IMR-90 (cell line): ENCODE measurements around the gene GDF10. TPM values are rescaled to one million over a fixed set of nuclear protein-coding genes. Genes with fewer than 3 reads are reported as not detected.

Experiments used
- ATAC-seq: fragments of 200-7000 bp; cut with Tn5 transposase; 2 replicates; pipeline ENCODE4 v1.9.1; 2020; ENCODE audit warnings: low read depth, mild to moderate bottlenecking, moderate library complexity
- BruUV-seq: library from RNA; stranded (reverse); fragments of 400-500 nt; replicated peaks from 2 replicates; lab custom pipeline; 2021; lab: Mats Ljungman, UMichigan
- CTCF ChIA-PET: fragments of 300-600 bp; formaldehyde crosslinking; extraction: SDS; loops from one replicate; lab custom pipeline; 2021; ENCODE audit warnings: antibody characterized with exemption; lab: Yijun Ruan, JAX
- POLR2A ChIA-PET: fragments of 300-600 bp; sonication (Branson Sonifier 250); formaldehyde crosslinking; loops from one replicate; lab custom pipeline; 2022; ENCODE audit warnings: antibody characterized with exemption; ENCODE audit not compliant: unreplicated experiment; lab: Charles Lee
- DNase-seq: peaks from one replicate; pipeline ENCODE4 v3.0.0; 2013
- H2AFZ ChIP-seq: replicated peaks from 2 replicates; pipeline ENCODE3; 2013; ENCODE audit warnings: low read length, mild to moderate bottlenecking; ENCODE audit not compliant: poor library complexity
- H2AK5ac ChIP-seq: 2 replicates; pipeline ENCODE4 v1.6.1; 2013; ENCODE audit warnings: low read depth, low read length, inconsistent platforms
- H2AK9ac ChIP-seq: replicated peaks from 2 replicates; pipeline ENCODE3; 2013; ENCODE audit warnings: mild to moderate bottlenecking, low read depth, low read length, moderate library complexity; ENCODE audit not compliant: poor library complexity
- H2BK120ac ChIP-seq: 2 replicates; pipeline ENCODE4 v1.6.1; 2013; ENCODE audit warnings: low read depth, low read length, inconsistent platforms
- H2BK15ac ChIP-seq: 3 replicates; pipeline ENCODE4 v1.6.1; 2013; ENCODE audit warnings: low read depth, low read length, inconsistent platforms
- H2BK20ac ChIP-seq: 2 replicates; pipeline ENCODE4 v1.6.1; 2013; ENCODE audit warnings: low read depth, mild to moderate bottlenecking, inconsistent platforms, low read length, moderate library complexity
- H2BK5ac ChIP-seq: 2 replicates; pipeline ENCODE4 v1.6.1; 2013; ENCODE audit warnings: mild to moderate bottlenecking, low read depth, low read length, inconsistent platforms; ENCODE audit not compliant: poor library complexity, severe bottlenecking
- H3K14ac ChIP-seq: replicated peaks from 2 replicates; pipeline ENCODE4 v1.6.1; 2013; ENCODE audit warnings: low read depth, low read length, inconsistent platforms
- H3K18ac ChIP-seq: 2 replicates; pipeline ENCODE4 v1.6.1; 2013; ENCODE audit warnings: low read depth, low read length, control low read depth
- H3K23ac ChIP-seq: 2 replicates; pipeline ENCODE4 v1.6.1; 2013; ENCODE audit warnings: low read depth, low read length, inconsistent platforms
- H3K27ac ChIP-seq: 2 replicates; pipeline ENCODE4 v1.5.1; 2013; ENCODE audit warnings: mild to moderate bottlenecking, control low read depth, low read length; ENCODE audit not compliant: insufficient read depth
- H3K27me3 ChIP-seq: 2 replicates; pipeline ENCODE4 v1.6.1; 2013; ENCODE audit warnings: low read length; ENCODE audit not compliant: control insufficient read depth, insufficient read depth
- H3K36me3 ChIP-seq: 2 replicates; pipeline ENCODE4 v1.6.1; 2013; ENCODE audit warnings: low read length, mixed read lengths; ENCODE audit not compliant: control insufficient read depth, insufficient read depth
- H3K4ac ChIP-seq: 2 replicates; pipeline ENCODE4 v1.6.1; 2013; ENCODE audit warnings: low read depth, low read length, inconsistent platforms
- H3K4me1 ChIP-seq: 2 replicates; pipeline ENCODE4 v1.6.1; 2013; ENCODE audit warnings: low read length, mixed read lengths; ENCODE audit not compliant: control insufficient read depth, insufficient read depth
- H3K4me2 ChIP-seq: 2 replicates; pipeline ENCODE4 v1.6.1; 2013; ENCODE audit warnings: low read depth, mild to moderate bottlenecking, control low read depth, low read length, moderate library complexity
- H3K4me3 ChIP-seq: 2 replicates; pipeline ENCODE4 v1.5.1; 2013; ENCODE audit warnings: low read depth, mild to moderate bottlenecking, control low read depth, low read length, moderate library complexity; ENCODE audit not compliant: insufficient read depth
- H3K56ac ChIP-seq: 2 replicates; pipeline ENCODE4 v1.6.1; 2013; ENCODE audit warnings: low read length, inconsistent platforms; ENCODE audit not compliant: insufficient read depth; ENCODE audit errors: extremely low read depth
- H3K79me1 ChIP-seq, 2 experiments: 2 replicates each; pipeline ENCODE4 v1.6.1; 2013; ENCODE audit warnings: low read length in 2 of 2, inconsistent platforms in 1 of 2, low read depth in 1 of 2
- H3K9ac ChIP-seq: 2 replicates; pipeline ENCODE4 v1.6.1; 2013; ENCODE audit warnings: low read depth, low read length, control low read depth
- H3K9me1 ChIP-seq: 2 replicates; pipeline ENCODE4 v1.6.1; 2013; ENCODE audit warnings: low read length, inconsistent platforms; ENCODE audit not compliant: insufficient read depth
- H3K9me3 ChIP-seq: 2 replicates; pipeline ENCODE4 v1.6.1; 2013; ENCODE audit warnings: low read length; ENCODE audit not compliant: control insufficient read depth, insufficient read depth
- H4K20me1 ChIP-seq: 2 replicates; pipeline ENCODE4 v1.6.1; 2013; ENCODE audit warnings: low read length, inconsistent platforms; ENCODE audit not compliant: insufficient read depth
- H4K5ac ChIP-seq: 2 replicates; pipeline ENCODE4 v1.6.1; 2013; ENCODE audit warnings: mild to moderate bottlenecking, low read depth, low read length, control low read depth
- H4K8ac ChIP-seq, 2 experiments: 2 replicates each; pipeline ENCODE4 v1.6.1; 2013; ENCODE audit warnings: low read depth in 2 of 2, low read length in 2 of 2, control low read depth in 1 of 2, inconsistent platforms in 1 of 2
- H4K91ac ChIP-seq: 2 replicates; pipeline ENCODE4 v1.6.1; 2013; ENCODE audit warnings: low read depth, low read length, inconsistent platforms; ENCODE audit not compliant: insufficient read depth
- CEBPB ChIP-seq: IDR thresholded peaks from 2 replicates; pipeline ENCODE4 v1.6.1; 2012; ENCODE audit warnings: low read depth, low read length, improper control_type of control experiment
- FOS ChIP-seq: fragments of 150-350 bp; IDR thresholded peaks from 2 replicates; pipeline ENCODE4 v1.6.1; 2016; ENCODE audit warnings: low read depth, low read length
- POLR2A ChIP-seq: IDR thresholded peaks from 2 replicates; pipeline ENCODE4 v1.6.1; 2012; ENCODE audit warnings: mild to moderate bottlenecking, low read depth, low read length
- RFX5 ChIP-seq: IDR thresholded peaks from 2 replicates; pipeline ENCODE4 v1.8.0; 2012; ENCODE audit warnings: low read depth, mild to moderate bottlenecking, low read length, moderate library complexity
- WGBS, 2 experiments: methylation state at CpG; one replicate each; pipeline versions ENCODE4 v1.1.5 to v1.1.7; 2013; ENCODE audit warnings: missing lambda C conversion rate in 2 of 2; ENCODE audit not compliant: insufficient read length in 1 of 2; ENCODE audit errors: extremely low coverage in 2 of 2; 5-methylcytosine and 5-hydroxymethylcytosine counted together
- dilution Hi-C: fragments of 300-500 bp; cut with HindIII; formaldehyde crosslinking; loops from one replicate; pipeline ENCODE4 v1.14.3; 2018; ENCODE audit warnings: low sequenced_read_pairs; ENCODE audit not compliant: unreplicated experiment
- in situ Hi-C: fragments of 300-500 bp; cut with MboI; formaldehyde crosslinking; loops from 3 replicates; pipeline ENCODE4 v1.14.3; 2019; ENCODE audit warnings: low sequenced_read_pairs, inconsistent platforms, mixed read lengths
- intact Hi-C: fragments of 100-400 bp; cut with micrococcal nuclease; formaldehyde crosslinking; loops from 2 replicates; pipeline ENCODE4 v1.10.0; 2022
- polyA plus RNA-seq, 3 experiments: library from polyadenylated mRNA; depleted of rRNA; stranded (reverse); fragments of >200 nt; gene quantifications; 2 replicates each; pipeline ENCODE4 v1.2.3, GENCODE V29; 2012; ENCODE audit warnings: low replicate concordance in 1 of 3
- total RNA-seq: library from RNA; depleted of rRNA; stranded (reverse); fragments of >200 nt; gene quantifications from 2 replicates; pipeline ENCODE4 v1.2.3, GENCODE V29; 2012
- TF ChIP-seq, protein P1 (sequence below): fragments of 150-350 bp; IDR thresholded peaks from 2 replicates; pipeline ENCODE4 v1.6.1; 2017; ENCODE audit warnings: mild to moderate bottlenecking, antibody characterized with exemption, low read length, low read depth

The GDF10 gene
- total and polyA plus RNA-seq, 2 of the 4 experiments (the other 2 are of a cell fraction), result 0.34 TPM; not detected in 1

DNA sequence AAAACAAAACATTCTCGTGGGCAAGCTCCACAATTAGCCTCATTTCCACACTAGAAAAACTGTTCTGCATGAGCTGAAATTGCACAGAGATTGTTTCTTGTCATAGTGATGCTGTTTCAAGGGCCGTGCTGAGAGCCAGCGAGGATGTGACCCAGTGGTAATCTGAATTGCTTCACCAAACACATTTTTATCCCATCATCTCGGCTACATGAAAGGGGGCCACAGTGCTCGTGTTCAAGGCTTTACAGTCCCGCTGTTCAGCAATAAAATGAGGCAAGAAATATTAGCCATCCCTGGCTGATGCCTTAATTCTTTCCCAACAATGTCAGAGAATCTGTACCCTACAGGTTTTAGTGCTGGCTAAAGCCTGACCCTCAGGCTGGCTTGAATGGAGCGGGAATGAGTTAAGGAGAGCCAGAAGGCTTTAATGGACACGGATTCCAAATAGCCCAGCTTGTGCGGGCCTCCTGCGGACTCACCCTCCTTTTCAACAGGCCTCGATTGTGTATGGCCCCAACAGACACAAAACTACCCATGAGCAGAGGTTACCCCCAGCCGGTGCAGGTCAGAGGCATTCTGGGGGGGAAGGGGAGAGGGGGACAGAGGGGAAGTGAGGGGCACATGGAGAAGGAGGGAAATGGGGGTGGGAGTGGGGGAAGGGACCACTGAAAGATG lies 2.0 kb upstream of the GDF10 start:
- H3K23ac ChIP-seq, result no peak overlapping the region
- no peak overlapping the region for H2BK5ac ChIP-seq
- H3K27ac ChIP-seq, result no peak overlapping the region
- H4K5ac ChIP-seq, result no peak overlapping the region
- POLR2A ChIA-PET, result no interaction called here
- DNase-seq, result no peak
- H2AFZ ChIP-seq, result no peak overlapping the region
- ATAC-seq, result no peak
- no peaks in the 10 kb centered on the region; the same call in 1 of the 2 replicates for H3K4me1 ChIP-seq
- no peaks in the 10 kb centered on the region for H3K36me3 ChIP-seq
- no peak overlapping the region for H3K56ac ChIP-seq
- H3K9me3 ChIP-seq, result no peaks in the 10 kb centered on the region; the same call in 1 of the 2 replicates
- peaks cover 86% of the 10 kb centered on the region for H3K27me3 ChIP-seq
- H2BK15ac ChIP-seq, result no peak overlapping the region
- H3K14ac ChIP-seq, result no peak overlapping the region
- no peak overlapping the region for H3K4me3 ChIP-seq
- intact Hi-C loops, result no loop called here
- H3K4me2 ChIP-seq, result no peak overlapping the region
- H4K20me1 ChIP-seq, result no peaks in the 10 kb centered on the region
- H3K9me1 ChIP-seq, result no peaks in the 10 kb centered on the region; the same call in 1 of the 2 replicates
- H4K91ac ChIP-seq, result no peak overlapping the region
- CTCF ChIA-PET, result interaction anchor here (0.8 kb wide), 1 partner anchor 14 kb away, joined by 3 read pairs; no protein-coding TSS in a partner anchor
- in situ Hi-C loops, result no loop called here
- TF ChIP-seq, protein P1, sequence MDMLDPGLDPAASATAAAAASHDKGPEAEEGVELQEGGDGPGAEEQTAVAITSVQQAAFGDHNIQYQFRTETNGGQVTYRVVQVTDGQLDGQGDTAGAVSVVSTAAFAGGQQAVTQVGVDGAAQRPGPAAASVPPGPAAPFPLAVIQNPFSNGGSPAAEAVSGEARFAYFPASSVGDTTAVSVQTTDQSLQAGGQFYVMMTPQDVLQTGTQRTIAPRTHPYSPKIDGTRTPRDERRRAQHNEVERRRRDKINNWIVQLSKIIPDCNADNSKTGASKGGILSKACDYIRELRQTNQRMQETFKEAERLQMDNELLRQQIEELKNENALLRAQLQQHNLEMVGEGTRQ, result no peak
- TF ChIP-seq POLR2A (no peak), CEBPB (no peak), FOS (no peak), RFX5 (no peak)
- no peaks in the 10 kb centered on the region for H3K79me1 ChIP-seq
- dilution Hi-C loops, result no loop called here
- H2BK120ac ChIP-seq, result no peak overlapping the region
- WGBS, 2 experiments, result 83% methylated on average over 1 of the region's 12 CpGs; no CpG with 5 or more reads in 1 of the 2 experiments
- H3K18ac ChIP-seq, result no peak overlapping the region
- no peak overlapping the region for H3K9ac ChIP-seq
- H2BK20ac ChIP-seq, result no peak overlapping the region
- BruUV-seq, result no TSS peak
- H2AK5ac ChIP-seq, result no peak overlapping the region
- no peak overlapping the region for H4K8ac ChIP-seq
- H2AK9ac ChIP-seq, result no peak overlapping the region
- H3K4ac ChIP-seq, result no peak overlapping the region
